ENCODE results near the gene POU2F1.

DNA sequence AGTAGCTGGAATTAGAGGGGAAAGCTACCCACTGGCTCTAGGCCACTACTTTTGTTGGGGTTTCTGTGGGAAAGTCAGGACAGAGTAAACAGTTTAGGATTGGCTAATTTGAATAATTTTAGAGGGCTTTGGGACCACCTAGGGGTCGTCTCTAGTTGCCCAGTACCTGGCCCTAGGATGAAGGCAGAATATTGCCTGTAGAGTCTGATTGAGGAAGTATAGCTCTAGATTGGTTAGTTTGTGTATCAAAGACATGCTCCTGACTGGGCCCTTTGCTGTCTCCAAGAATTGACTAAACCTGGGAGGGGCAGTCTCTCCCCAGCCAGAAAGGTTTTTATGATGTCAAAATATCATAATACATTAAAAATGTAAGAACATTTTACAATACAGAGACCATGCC lies 142.0 kb downstream of the POU2F1 start:
- TF ChIP-seq, protein P1, sequence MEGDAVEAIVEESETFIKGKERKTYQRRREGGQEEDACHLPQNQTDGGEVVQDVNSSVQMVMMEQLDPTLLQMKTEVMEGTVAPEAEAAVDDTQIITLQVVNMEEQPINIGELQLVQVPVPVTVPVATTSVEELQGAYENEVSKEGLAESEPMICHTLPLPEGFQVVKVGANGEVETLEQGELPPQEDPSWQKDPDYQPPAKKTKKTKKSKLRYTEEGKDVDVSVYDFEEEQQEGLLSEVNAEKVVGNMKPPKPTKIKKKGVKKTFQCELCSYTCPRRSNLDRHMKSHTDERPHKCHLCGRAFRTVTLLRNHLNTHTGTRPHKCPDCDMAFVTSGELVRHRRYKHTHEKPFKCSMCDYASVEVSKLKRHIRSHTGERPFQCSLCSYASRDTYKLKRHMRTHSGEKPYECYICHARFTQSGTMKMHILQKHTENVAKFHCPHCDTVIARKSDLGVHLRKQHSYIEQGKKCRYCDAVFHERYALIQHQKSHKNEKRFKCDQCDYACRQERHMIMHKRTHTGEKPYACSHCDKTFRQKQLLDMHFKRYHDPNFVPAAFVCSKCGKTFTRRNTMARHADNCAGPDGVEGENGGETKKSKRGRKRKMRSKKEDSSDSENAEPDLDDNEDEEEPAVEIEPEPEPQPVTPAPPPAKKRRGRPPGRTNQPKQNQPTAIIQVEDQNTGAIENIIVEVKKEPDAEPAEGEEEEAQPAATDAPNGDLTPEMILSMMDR (IDR thresholded peaks at IDR 0.05; ENCODE audit: low read depth, low read length, missing input control), result no peak
- no peak for TF ChIP-seq RAD21 (IDR thresholded peaks at IDR 0.05)
- TF ChIP-seq, protein P2, sequence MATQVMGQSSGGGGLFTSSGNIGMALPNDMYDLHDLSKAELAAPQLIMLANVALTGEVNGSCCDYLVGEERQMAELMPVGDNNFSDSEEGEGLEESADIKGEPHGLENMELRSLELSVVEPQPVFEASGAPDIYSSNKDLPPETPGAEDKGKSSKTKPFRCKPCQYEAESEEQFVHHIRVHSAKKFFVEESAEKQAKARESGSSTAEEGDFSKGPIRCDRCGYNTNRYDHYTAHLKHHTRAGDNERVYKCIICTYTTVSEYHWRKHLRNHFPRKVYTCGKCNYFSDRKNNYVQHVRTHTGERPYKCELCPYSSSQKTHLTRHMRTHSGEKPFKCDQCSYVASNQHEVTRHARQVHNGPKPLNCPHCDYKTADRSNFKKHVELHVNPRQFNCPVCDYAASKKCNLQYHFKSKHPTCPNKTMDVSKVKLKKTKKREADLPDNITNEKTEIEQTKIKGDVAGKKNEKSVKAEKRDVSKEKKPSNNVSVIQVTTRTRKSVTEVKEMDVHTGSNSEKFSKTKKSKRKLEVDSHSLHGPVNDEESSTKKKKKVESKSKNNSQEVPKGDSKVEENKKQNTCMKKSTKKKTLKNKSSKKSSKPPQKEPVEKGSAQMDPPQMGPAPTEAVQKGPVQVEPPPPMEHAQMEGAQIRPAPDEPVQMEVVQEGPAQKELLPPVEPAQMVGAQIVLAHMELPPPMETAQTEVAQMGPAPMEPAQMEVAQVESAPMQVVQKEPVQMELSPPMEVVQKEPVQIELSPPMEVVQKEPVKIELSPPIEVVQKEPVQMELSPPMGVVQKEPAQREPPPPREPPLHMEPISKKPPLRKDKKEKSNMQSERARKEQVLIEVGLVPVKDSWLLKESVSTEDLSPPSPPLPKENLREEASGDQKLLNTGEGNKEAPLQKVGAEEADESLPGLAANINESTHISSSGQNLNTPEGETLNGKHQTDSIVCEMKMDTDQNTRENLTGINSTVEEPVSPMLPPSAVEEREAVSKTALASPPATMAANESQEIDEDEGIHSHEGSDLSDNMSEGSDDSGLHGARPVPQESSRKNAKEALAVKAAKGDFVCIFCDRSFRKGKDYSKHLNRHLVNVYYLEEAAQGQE (IDR thresholded peaks at IDR 0.05), result no peak
- no peak for TF ChIP-seq TAF1 (conservative IDR thresholded peaks at IDR 0.05)
- no peak for TF ChIP-seq YY1 (IDR thresholded peaks at IDR 0.05)
